ENCODE measurements around the gene ASCC1. TPM values are rescaled to one million over a fixed set of nuclear protein-coding genes. Genes with fewer than 3 reads are reported as not detected.

The ASCC1 gene
- polyA plus RNA-seq, 3 donors from 2014 or later = 36.9 to 57.6 (median 40.5) TPM

DNA sequence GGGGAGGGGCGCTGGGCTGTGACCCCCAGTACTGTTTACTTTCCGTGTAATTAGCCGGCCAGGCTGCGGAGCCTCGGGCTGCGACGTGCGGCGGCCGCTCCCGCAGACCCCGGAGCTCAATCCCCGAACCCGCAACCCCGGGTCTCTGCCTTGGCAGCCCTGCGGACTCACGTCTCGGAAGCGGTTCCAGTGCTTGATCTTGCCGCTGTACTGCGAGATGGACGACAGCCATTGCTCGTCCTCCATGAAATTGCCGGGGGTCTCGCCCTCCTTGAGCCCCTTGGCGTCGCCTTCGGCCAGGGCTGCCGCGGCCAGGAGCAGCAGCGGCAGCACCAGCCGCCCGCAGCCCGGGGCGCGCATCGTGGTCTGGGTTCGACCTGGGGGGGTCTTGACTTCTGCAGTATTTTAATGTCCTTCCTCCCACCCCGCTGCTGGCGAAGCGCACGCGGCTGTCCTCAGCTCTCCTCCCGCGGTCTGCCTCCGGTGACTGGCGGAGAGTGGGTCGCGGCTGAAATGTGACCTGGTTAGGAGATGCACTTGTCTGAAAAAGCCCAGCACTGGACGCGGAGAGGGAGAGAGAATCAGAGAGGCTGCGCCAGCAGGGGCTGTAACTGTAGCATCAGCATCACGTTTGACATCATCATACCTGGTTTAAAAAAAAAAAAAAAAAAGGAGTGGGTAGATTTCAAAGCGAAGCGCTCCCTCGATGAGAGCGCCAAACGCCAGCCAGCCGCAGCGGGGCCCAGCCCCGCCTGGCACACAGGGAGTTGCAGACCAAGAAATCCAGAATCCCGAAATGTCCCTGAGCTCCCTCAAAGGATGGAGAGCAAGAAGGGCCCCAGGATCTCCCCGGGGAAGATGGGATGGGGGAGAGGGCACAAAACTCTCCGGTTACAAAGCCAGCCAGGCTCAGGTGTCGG is 127.8 kb downstream of the ASCC1 start, which contains the start of gene SPOCK2:
TSS of gene SPOCK2 (minus strand) at position 583 of the 920 bp plus-strand sequence. CDS start at position 360, 223 bp downstream.
- Mint-ChIP-seq H3K4me3 (peak within 1 kb of the TSS; percentile 98 to 100 (median 100)), H3K27me3 (ENCODE audit: low read depth in 3 of 3) (peaks cover 17 to 34% (median 28%) of the 10 kb centered on the region in 3 donors), H3K27ac (peak within 1 kb of the TSS; percentile 96 to 100 (median 99)), H3K9me3 (no peaks in the 10 kb centered on the region), H3K4me1 (peaks cover 55 to 61% of the 10 kb centered on the region in 2 donors), H3K36me3 (peaks cover 6 to 12% (median 7%) of the 10 kb centered on the region in 3 donors)
- DNase-seq = peak; percentile 73 to 85 (median 75)

DNA sequence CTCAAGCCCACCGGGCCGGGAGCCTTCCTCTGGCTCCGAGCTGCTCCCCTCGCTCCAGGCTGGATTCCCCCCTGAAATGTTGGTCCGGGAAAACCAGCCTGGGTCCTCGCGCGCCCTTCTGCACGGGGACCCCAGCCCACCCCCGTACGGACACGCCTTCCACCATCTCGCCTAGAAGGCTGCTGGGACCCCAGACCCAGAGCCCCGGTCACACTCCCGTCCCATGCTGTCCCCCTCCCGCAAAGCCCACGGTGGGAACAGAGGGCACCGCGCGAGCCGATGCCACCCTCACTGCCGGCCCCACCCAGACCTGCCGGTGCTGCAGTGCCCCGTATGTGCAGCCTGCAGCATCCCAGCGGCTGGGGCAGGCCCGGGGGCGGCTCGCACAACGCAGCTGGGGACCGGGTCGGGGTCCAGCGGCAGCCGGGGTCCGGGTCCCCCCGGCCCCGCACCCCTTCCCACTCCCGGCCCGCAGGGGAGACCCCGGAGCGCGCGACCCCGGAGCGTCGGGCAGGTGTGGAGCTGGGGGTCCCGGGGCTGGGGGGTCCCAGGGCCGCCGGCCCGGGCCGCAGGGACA is 128.6 kb downstream of the ASCC1 start:
- no peaks in the 10 kb centered on the region for H3K9me3 Mint-ChIP-seq
- peaks cover 17 to 34% (median 28%) of the 10 kb centered on the region in 3 donors for H3K27me3 Mint-ChIP-seq (ENCODE audit: low read depth in 3 of 3)
- peak in 2 of 3 donors; percentile 36 to 44 for DNase-seq

GRCh38 chr10:72086466-72087391 is 129.3 kb downstream of the ASCC1 start:
- Mint-ChIP-seq H3K9me3 (no peaks in the 10 kb centered on the region), H3K4me1 (peaks cover 66 to 68% of the 10 kb centered on the region in 2 donors), H3K27ac (peak overlapping the region; percentile 91 to 96 (median 94)), H3K27me3 (ENCODE audit: low read depth in 3 of 3) (peaks cover 15 to 34% (median 28%) of the 10 kb centered on the region in 3 donors), H3K36me3 (peaks cover 6 to 7% (median 6%) of the 10 kb centered on the region in 3 donors), H3K4me3 (peak overlapping the region; percentile 84 to 98 (median 90))
- DNase-seq = peak; percentile 52 to 69 (median 58)

More for the DNA sequence above, 128.6 kb downstream of the ASCC1 start:
- H3K36me3 Mint-ChIP-seq = peaks cover 6 to 11% (median 7%) of the 10 kb centered on the region in 3 donors
- H3K27ac Mint-ChIP-seq = peak overlapping the region; percentile 69 to 94 (median 82)
- H3K4me1 Mint-ChIP-seq = peaks cover 60 to 65% of the 10 kb centered on the region in 2 donors
- peak overlapping the region; percentile 84 to 98 (median 90) for H3K4me3 Mint-ChIP-seq

GRCh38 chr10:72085864-72086465 is 130.1 kb downstream of the ASCC1 start:
- Mint-ChIP-seq H3K27ac (peak overlapping the region; percentile 91 to 96 (median 94)), H3K36me3 (peaks cover 3 to 6% (median 4%) of the 10 kb centered on the region in 3 donors), H3K27me3 (ENCODE audit: low read depth in 3 of 3) (peaks cover 20 to 34% (median 33%) of the 10 kb centered on the region in 3 donors), H3K4me1 (peaks cover 73 to 74% of the 10 kb centered on the region in 2 donors), H3K9me3 (no peaks in the 10 kb centered on the region), H3K4me3 (peak overlapping the region; percentile 84 to 98 (median 90))
- no peak for DNase-seq

GRCh38 chr10:72085166-72085565 is 130.9 kb downstream of the ASCC1 start:
- peaks cover 3 to 6% (median 4%) of the 10 kb centered on the region in 3 donors for H3K36me3 Mint-ChIP-seq
- peak overlapping the region; percentile 91 to 96 (median 94) for H3K27ac Mint-ChIP-seq
- peaks cover 20 to 34% (median 33%) of the 10 kb centered on the region in 3 donors for H3K27me3 Mint-ChIP-seq (ENCODE audit: low read depth in 3 of 3)
- DNase-seq = no peak
- peaks cover 74 to 81% of the 10 kb centered on the region in 2 donors for H3K4me1 Mint-ChIP-seq
- H3K9me3 Mint-ChIP-seq = no peaks in the 10 kb centered on the region
- peak overlapping the region; percentile 38 to 90 (median 88) for H3K4me3 Mint-ChIP-seq

- Mint-ChIP-seq H3K4me3 (peak overlapping the region; percentile 63 to 88 (median 79)), H3K4me1 (peaks cover 74 to 82% of the 10 kb centered on the region in 2 donors), H3K36me3 (peaks cover 3 to 6% (median 4%) of the 10 kb centered on the region in 3 donors), H3K27me3 (ENCODE audit: low read depth in 3 of 3) (peaks cover 22 to 37% (median 35%) of the 10 kb centered on the region in 3 donors), H3K9me3 (no peaks in the 10 kb centered on the region), H3K27ac (peak overlapping the region; percentile 85 to 96 (median 94))
- peak; percentile 62 to 75 (median 68) for DNase-seq
These were observed 132.2 kb downstream of the ASCC1 start for GRCh38 chr10:72083790-72084459.

DNA sequence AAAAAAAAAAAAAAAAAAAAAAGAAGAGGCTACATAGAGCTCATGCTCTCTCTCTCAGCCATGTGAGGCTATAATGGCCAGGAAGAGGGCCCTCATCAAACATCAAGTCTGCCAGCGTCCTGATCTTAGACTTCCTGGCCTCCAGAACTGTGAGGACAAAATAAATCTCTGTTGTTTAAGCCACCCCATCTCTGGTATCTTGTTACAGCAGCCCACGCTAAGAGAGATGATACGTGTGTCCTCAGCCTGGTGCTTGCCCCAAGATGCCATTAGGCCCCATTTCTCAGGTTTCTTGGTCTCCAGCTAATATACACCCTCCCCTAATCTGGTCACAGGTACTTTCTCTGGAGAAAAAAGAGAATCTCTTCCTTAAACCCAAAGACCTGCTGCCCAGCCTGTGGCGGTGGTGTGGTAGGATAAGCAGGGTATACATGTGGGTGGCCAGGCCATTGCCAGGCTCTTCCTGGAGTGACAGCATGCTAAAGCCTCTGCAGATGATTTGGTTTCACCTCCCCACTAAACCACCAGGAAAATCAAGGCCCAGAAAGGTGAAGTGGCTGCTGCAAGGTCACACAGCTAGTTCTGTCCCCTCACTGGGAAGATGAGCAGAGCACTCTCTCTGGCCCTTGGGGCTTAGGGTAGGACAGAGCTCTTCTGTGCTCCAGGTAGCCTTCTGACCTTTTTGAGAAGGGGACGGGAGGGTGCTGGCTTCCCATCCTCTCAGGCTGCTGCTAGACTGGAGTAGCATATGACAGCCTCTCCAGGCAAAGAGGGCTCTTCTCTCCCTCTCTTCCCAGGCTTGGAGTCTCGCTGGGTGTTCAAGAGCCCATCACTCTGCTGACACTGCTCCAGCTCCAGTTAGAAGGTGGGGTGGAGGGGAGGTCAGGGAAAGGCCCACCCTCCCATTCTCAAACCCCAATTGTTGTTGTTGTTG is 133.0 kb downstream of the ASCC1 start:
- no peak for DNase-seq
- H3K9me3 Mint-ChIP-seq = no peaks in the 10 kb centered on the region
- peak overlapping the region; percentile 85 to 96 (median 94) for H3K27ac Mint-ChIP-seq

GRCh38 chr10:72081772-72082590 is 134.1 kb downstream of the ASCC1 start:
- peak overlapping the region in 2 of 5 donors; percentile 38 to 88 for H3K4me3 Mint-ChIP-seq
- no peaks in the 10 kb centered on the region for H3K9me3 Mint-ChIP-seq
- peaks cover 80 to 88% of the 10 kb centered on the region in 2 donors for H3K4me1 Mint-ChIP-seq
- peaks cover 0 to 6% (median 4%) of the 10 kb centered on the region in 3 donors for H3K36me3 Mint-ChIP-seq
- peaks cover 18 to 32% (median 26%) of the 10 kb centered on the region in 3 donors for H3K27me3 Mint-ChIP-seq (ENCODE audit: low read depth in 3 of 3)
- DNase-seq = no peak
- peak overlapping the region; percentile 16 to 95 (median 70) for H3K27ac Mint-ChIP-seq

More for the DNA sequence above, 133.0 kb downstream of the ASCC1 start:
- H3K36me3 Mint-ChIP-seq = peaks cover under 1 to 6% (median 4%) of the 10 kb centered on the region in 3 donors
- H3K27me3 Mint-ChIP-seq (ENCODE audit: low read depth in 3 of 3) = peaks cover 16 to 35% (median 30%) of the 10 kb centered on the region in 3 donors
- peaks cover 73 to 81% of the 10 kb centered on the region in 2 donors for H3K4me1 Mint-ChIP-seq
- peak overlapping the region; percentile 63 to 88 (median 79) for H3K4me3 Mint-ChIP-seq

- H3K36me3 Mint-ChIP-seq = peaks cover 0 to 6% (median 3%) of the 10 kb centered on the region in 3 donors
- no peaks in the 10 kb centered on the region for H3K9me3 Mint-ChIP-seq
- peaks cover 15 to 26% (median 23%) of the 10 kb centered on the region in 3 donors for H3K27me3 Mint-ChIP-seq (ENCODE audit: low read depth in 3 of 3)
- no peak for DNase-seq
- H3K27ac Mint-ChIP-seq = peak overlapping the region in 4 of 6 donors; percentile 46 to 88 (median 64)
- H3K4me1 Mint-ChIP-seq = peaks cover 78 to 86% of the 10 kb centered on the region in 2 donors
- H3K4me3 Mint-ChIP-seq = peak overlapping the region in 3 of 5 donors; percentile 21 to 53 (median 30)
These were observed 134.9 kb downstream of the ASCC1 start for GRCh38 chr10:72081210-72081609.

All from immature natural killer cell (primary cell).